ENCODE results near the gene GRM7.

- no peak for TF ChIP-seq CTCF (conservative IDR thresholded peaks at IDR 0.05; ENCODE audit: low read depth, low read length)
- no peak for TF ChIP-seq EZH2 (IDR thresholded peaks at IDR 0.05; ENCODE audit: low read length, unreplicated experiment)
Observed at GRCh38 chr3:7489417-7489816, 628.5 kb downstream of the GRM7 start.

Data from PC-3 (cell line).